Measurements from ENCODE around the gene C1orf105.

The C1orf105 gene

DNA sequence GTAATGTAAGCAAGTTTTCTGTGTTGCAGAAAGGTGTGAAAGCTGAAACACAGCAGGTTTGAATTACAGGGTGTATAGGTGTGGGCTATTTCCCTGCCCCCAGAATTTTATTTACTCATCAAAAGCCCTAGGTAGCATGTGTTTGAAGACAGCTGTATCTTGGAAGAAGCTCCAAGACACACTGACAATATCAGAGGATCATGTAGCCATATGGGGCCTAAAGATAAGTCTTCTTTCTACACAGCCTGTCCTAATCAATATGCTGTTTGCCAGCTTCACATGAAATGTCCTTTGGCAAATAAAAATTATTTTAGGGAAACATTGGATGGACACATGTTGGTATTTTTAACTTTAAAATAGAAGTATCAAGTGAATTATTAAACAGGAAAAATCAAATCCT, 95.0 kb downstream of the C1orf105 start:
- peaks cover 6% of the 10 kb centered on the region for H3K27me3 Mint-ChIP-seq (ENCODE audit: low read depth, poor library complexity)
- H3K27ac Mint-ChIP-seq: no peak overlapping the region
- H3K4me1 Mint-ChIP-seq: no peaks in the 10 kb centered on the region
- TF ChIP-seq, protein P1, sequence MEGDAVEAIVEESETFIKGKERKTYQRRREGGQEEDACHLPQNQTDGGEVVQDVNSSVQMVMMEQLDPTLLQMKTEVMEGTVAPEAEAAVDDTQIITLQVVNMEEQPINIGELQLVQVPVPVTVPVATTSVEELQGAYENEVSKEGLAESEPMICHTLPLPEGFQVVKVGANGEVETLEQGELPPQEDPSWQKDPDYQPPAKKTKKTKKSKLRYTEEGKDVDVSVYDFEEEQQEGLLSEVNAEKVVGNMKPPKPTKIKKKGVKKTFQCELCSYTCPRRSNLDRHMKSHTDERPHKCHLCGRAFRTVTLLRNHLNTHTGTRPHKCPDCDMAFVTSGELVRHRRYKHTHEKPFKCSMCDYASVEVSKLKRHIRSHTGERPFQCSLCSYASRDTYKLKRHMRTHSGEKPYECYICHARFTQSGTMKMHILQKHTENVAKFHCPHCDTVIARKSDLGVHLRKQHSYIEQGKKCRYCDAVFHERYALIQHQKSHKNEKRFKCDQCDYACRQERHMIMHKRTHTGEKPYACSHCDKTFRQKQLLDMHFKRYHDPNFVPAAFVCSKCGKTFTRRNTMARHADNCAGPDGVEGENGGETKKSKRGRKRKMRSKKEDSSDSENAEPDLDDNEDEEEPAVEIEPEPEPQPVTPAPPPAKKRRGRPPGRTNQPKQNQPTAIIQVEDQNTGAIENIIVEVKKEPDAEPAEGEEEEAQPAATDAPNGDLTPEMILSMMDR (IDR thresholded peaks at IDR 0.05): no peak
- no peaks in the 10 kb centered on the region for H3K9me3 Mint-ChIP-seq
- no peak for DNase-seq
- H3K4me3 Mint-ChIP-seq: no peak overlapping the region
- no peaks in the 10 kb centered on the region for H3K36me3 Mint-ChIP-seq (ENCODE audit: low read depth)

DNA sequence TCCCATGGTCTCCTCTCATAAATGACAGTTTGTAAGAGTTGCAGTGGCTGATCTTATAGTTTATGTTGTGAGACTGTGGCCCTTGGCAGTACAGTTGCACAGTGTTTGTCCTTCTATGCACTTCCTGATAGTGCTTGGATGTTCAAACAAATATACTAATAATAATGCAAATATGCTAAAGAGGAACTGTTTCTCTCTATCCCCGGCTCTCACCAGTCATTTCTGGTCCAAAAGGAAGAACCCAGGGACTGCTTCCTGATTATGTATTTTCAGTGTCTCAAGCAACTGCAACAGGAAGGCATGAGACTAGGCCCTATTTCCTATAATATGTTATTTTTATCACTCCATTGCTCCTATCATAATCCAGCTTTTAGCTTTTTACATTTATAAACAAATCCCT, 95.4 kb downstream of the C1orf105 start:
- DNase-seq: no peak
- TF ChIP-seq, protein P1 (IDR thresholded peaks at IDR 0.05): no peak
- no peak overlapping the region for H3K4me3 Mint-ChIP-seq
- no peaks in the 10 kb centered on the region for H3K9me3 Mint-ChIP-seq
- H3K27me3 Mint-ChIP-seq (ENCODE audit: low read depth, poor library complexity): peaks cover 6% of the 10 kb centered on the region
- H3K4me1 Mint-ChIP-seq: no peaks in the 10 kb centered on the region
- no peak overlapping the region for H3K27ac Mint-ChIP-seq
- H3K36me3 Mint-ChIP-seq (ENCODE audit: low read depth): no peaks in the 10 kb centered on the region

DNA sequence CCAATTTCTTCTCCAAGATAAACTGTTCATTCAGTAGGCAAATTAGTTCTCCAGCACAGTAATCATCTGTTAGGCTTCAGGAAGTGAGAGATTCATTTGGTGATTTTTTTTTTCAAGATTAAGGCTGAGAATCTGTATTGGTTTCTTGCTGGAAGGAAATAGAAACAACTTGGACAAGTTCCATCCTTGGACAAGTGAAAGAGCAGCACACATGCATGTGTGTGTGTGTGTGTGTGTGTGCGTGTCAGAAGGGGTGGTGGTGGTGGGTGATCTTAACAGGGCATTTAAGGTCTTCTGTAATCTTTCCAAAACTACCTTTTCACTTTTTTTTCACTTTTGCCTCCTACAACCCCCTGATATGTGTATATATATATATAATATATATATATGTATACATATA, 96.6 kb downstream of the C1orf105 start:
- TF ChIP-seq, protein P1 (IDR thresholded peaks at IDR 0.05): no peak
- no peaks in the 10 kb centered on the region for H3K36me3 Mint-ChIP-seq (ENCODE audit: low read depth)
- peaks cover 6% of the 10 kb centered on the region for H3K27me3 Mint-ChIP-seq (ENCODE audit: low read depth, poor library complexity)
- no peak overlapping the region for H3K4me3 Mint-ChIP-seq
- H3K9me3 Mint-ChIP-seq: no peaks in the 10 kb centered on the region
- DNase-seq: no peak
- no peak overlapping the region for H3K27ac Mint-ChIP-seq
- no peaks in the 10 kb centered on the region for H3K4me1 Mint-ChIP-seq

DNA sequence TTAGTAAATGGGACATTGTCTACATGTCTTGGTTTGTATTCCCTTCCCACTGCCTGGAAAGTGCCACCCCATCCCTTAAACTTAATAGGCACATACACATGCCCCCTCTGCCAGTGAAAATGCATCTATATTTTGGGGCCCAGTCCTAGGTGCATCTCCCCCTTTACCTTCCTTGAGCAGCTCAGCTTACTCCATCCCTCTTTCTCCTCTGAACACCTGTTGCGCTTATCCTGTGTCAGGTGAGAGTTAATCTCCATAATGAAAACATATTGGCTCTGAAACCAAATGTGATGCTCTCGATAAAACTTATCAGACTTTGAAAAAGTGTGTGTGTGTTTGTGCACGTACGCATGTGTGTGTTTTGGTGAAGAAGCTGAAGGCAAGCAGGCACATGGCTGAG, 97.1 kb downstream of the C1orf105 start:
- Mint-ChIP-seq H3K27me3 (ENCODE audit: low read depth, poor library complexity) (peaks cover 6% of the 10 kb centered on the region), H3K4me3 (no peak overlapping the region), H3K27ac (no peak overlapping the region), H3K4me1 (no peaks in the 10 kb centered on the region), H3K9me3 (no peaks in the 10 kb centered on the region), H3K36me3 (ENCODE audit: low read depth) (no peaks in the 10 kb centered on the region)
- DNase-seq: no peak
- TF ChIP-seq, protein P1 (IDR thresholded peaks at IDR 0.05): no peak

Data from nephron progenitor cell (in vitro differentiated cells).